DMS153 (cell line): ENCODE results near the gene COL1A1.
A peak's percentile ranks its signal among the peaks of the same experiment; 100 is the strongest.

Experiments
- DNase-seq: peaks from one replicate; lab custom pipeline; 2025; lab: John Stamatoyannopoulos, UW

COL1A1 gene

GRCh38 chr17:50186661-50187393 is 14.6 kb downstream of the COL1A1 start:
- no peak for DNase-seq

GRCh38 chr17:50185631-50186471 is 15.6 kb downstream of the COL1A1 start:
- no peak for DNase-seq

GRCh38 chr17:50184611-50185398 is 16.6 kb downstream of the COL1A1 start:
- DNase-seq = no peak

GRCh38 chr17:50184064-50184463 is 17.4 kb downstream of the COL1A1 start:
- DNase-seq = no peak

- no peak for DNase-seq
Measured at GRCh38 chr17:50183421-50183994, 17.9 kb downstream of the COL1A1 start.

GRCh38 chr17:50182783-50183420 is 18.5 kb downstream of the COL1A1 start:
- no peak for DNase-seq

GRCh38 chr17:50181591-50182560 is 19.6 kb downstream of the COL1A1 start:
- DNase-seq = no peak

- no peak for DNase-seq
Measured at GRCh38 chr17:50181144-50181543, 20.3 kb downstream of the COL1A1 start.

- DNase-seq = no peak
Measured at GRCh38 chr17:50180620-50181019, 20.8 kb downstream of the COL1A1 start.

GRCh38 chr17:50180111-50180510 is 21.3 kb downstream of the COL1A1 start:
- no peak for DNase-seq

- peak; percentile 70 for DNase-seq
Measured at GRCh38 chr17:50177983-50178834, 23.2 kb downstream of the COL1A1 start.

- DNase-seq = no peak
Measured at GRCh38 chr17:50177476-50177875, 24.0 kb downstream of the COL1A1 start.

- DNase-seq = no peak
Measured at GRCh38 chr17:50176559-50177357, 24.7 kb downstream of the COL1A1 start.

- DNase-seq = no peak
Measured at GRCh38 chr17:50175035-50175807, 26.2 kb downstream of the COL1A1 start.

- no peak for DNase-seq
Measured at GRCh38 chr17:50174444-50174843, 27.0 kb downstream of the COL1A1 start.

GRCh38 chr17:50173335-50173941 is 28.0 kb downstream of the COL1A1 start:
- DNase-seq = no peak

- no peak for DNase-seq
Measured at GRCh38 chr17:50172936-50173334, 28.5 kb downstream of the COL1A1 start.
